Fibroblast of lung (primary cell): Measurements from ENCODE around the gene EIF4EBP2. TPM values are rescaled to one million over a fixed set of nuclear protein-coding genes. Genes with fewer than 3 reads are reported as not detected.

Experiments used
- DNase-seq, 2 donors: peaks; one replicate each; pipeline versions ENCODE4 v3.0.0 to v3.0.0-alpha.2; 2010; ENCODE audit warnings: low read depth in 2 of 2
- H2AFZ ChIP-seq: 2 replicates; pipeline ENCODE4 v1.5.1; 2012; ENCODE audit warnings: low read length, control low read depth, inconsistent platforms
- H3K27ac ChIP-seq: 2 replicates; pipeline ENCODE4 v1.5.1; 2011; ENCODE audit warnings: low read length, control low read depth; ENCODE audit not compliant: insufficient read depth
- H3K27me3 ChIP-seq: 2 replicates; pipeline ENCODE4 v1.5.1; 2011; ENCODE audit warnings: mild to moderate bottlenecking, low read length; ENCODE audit not compliant: control insufficient read depth, insufficient read depth
- H3K36me3 ChIP-seq: 2 replicates; pipeline ENCODE4 v1.5.1; 2011; ENCODE audit warnings: low read length; ENCODE audit not compliant: control insufficient read depth, insufficient read depth
- H3K4me1 ChIP-seq: 2 replicates; pipeline ENCODE4 v1.5.1; 2011; ENCODE audit warnings: low read length; ENCODE audit not compliant: control insufficient read depth, insufficient read depth; ENCODE audit errors: extremely low read depth
- H3K4me2 ChIP-seq: 2 replicates; pipeline ENCODE4 v1.5.1; 2011; ENCODE audit warnings: low read length, control low read depth; ENCODE audit not compliant: insufficient read depth; ENCODE audit errors: extremely low read depth
- H3K4me3 ChIP-seq, 4 experiments: fragments of 200-600 bp in 1 of 4; sonication (generic) in 1 of 4; replicated peaks in 1 of 4; 2 replicates each; pipeline ENCODE4 v1.5.1; 2011 to 2016; ENCODE audit warnings: low read length in 4 of 4, low read depth in 3 of 4, mild to moderate bottlenecking in 3 of 4, control low read depth in 2 of 4, inconsistent platforms in 1 of 4, mixed read lengths in 1 of 4; ENCODE audit not compliant: insufficient read depth in 1 of 4; ENCODE audit errors: control extremely low read depth in 1 of 4
- H3K79me2 ChIP-seq: 2 replicates; pipeline ENCODE4 v1.5.1; 2012; ENCODE audit warnings: mild to moderate bottlenecking, low read length, inconsistent platforms; ENCODE audit not compliant: control insufficient read depth, insufficient read depth
- H3K9ac ChIP-seq: 2 replicates; pipeline ENCODE4 v1.5.1; 2011; ENCODE audit warnings: mild to moderate bottlenecking, low read length, control low read depth; ENCODE audit not compliant: insufficient read depth
- H3K9me3 ChIP-seq: 2 replicates; pipeline ENCODE4 v1.5.1; 2012; ENCODE audit warnings: low read depth, low read length; ENCODE audit not compliant: control insufficient read depth, insufficient read depth
- H4K20me1 ChIP-seq: 2 replicates; pipeline ENCODE4 v1.5.1; 2011; ENCODE audit warnings: low read length; ENCODE audit not compliant: control insufficient read depth, insufficient read depth; ENCODE audit errors: extremely low read depth
- CTCF ChIP-seq, 2 donors: IDR thresholded peaks in 1 of 2; conservative IDR thresholded peaks in 1 of 2; 1 replicate in 1 of 2; 2 replicates in 1 of 2; pipeline ENCODE4 v1.5.1; 2011 to 2012; ENCODE audit warnings: low read length in 2 of 2, control low read depth in 1 of 2, inconsistent platforms in 1 of 2, low read depth in 1 of 2, mild to moderate bottlenecking in 1 of 2
- EZH2 ChIP-seq: IDR thresholded peaks from 2 replicates; pipeline ENCODE4 v1.5.1; 2012; ENCODE audit warnings: low read length, control low read depth, mild to moderate bottlenecking; ENCODE audit errors: missing control alignments
- polyA plus RNA-seq, 2 donors: library from polyadenylated mRNA; depleted of rRNA in 1 of 2; stranded (reverse) in 1 of 2; unstranded in 1 of 2; fragments of >200 nt; gene quantifications; 2 replicates each; pipeline ENCODE4 v1.2.1, GENCODE V29; 2011 to 2012; ENCODE audit warnings: missing spikeins in 1 of 2
- total RNA-seq: library from RNA; depleted of rRNA; stranded (reverse); fragments of >200 nt; gene quantifications from 2 replicates; pipeline ENCODE4 v1.2.1, GENCODE V29; 2014

EIF4EBP2 gene
- total and polyA plus RNA-seq, 2 donors (not counting 1 experiment from before 2014, with no cell fraction given), result 18.0 to 44.9 TPM

DNA sequence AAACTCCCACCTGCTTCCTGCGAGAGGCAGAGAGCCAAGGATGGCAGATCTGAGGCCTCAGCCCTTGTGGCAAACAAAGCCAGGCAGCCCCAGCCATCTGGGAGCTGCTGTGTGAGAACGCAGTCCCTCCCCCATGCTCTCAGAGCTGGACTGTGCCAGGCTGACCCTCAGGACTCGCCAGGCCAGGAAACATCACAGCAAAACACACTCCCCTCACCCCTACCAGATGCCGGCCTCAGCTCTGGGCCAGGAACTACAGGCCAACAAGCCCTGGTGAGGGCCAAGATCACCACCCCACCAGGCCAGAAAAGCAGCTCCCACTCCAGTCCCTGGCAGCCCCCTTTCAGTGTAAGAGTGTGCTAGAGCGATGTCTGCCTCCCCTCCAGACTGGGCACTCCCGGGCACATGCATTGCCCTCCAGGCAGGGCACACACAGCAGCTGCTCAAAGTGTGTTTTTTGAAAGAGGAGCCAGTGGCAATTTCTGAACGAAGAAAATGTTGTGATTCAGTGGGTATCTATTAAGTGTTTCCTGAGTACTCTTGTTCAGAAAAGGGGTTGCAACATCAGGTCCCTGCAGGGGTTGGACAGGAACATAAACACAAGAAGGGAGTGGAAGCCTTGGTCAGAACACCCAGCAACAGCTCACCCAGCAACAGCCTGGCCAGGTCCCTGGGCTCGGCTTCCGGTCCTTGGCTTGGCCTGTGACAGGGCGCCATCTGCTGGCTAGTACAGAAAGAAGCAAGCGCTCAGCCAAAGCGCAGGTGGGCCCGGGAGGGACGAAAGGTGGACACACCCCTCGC is 39.8 kb upstream of the EIF4EBP2 start:
- TF ChIP-seq CTCF (conservative IDR thresholded peaks at IDR 0.05 in 1 of 2, IDR thresholded peaks at IDR 0.05 in 1 of 2; ENCODE audit: low read depth in 1 of 2, low read length in 2 of 2) (peak; percentile 80 to 86), EZH2 (no peak)
- Histone ChIP-seq H3K27ac (peak overlapping the region; percentile 80), H3K4me2 (peak overlapping the region; percentile 76), H3K4me1 (peaks cover 15% of the 10 kb centered on the region), H3K4me3 (peak overlapping the region in 1 of 4 experiments; percentile 32), H4K20me1 (no peaks in the 10 kb centered on the region), H3K9ac (peak overlapping the region; percentile 25), H3K79me2 (no peaks in the 10 kb centered on the region), H3K36me3 (no peaks in the 10 kb centered on the region), H3K9me3 (no peaks in the 10 kb centered on the region), H2AFZ (peak overlapping the region; percentile 30), H3K27me3 (no peaks in the 10 kb centered on the region)
- DNase-seq, result peak; percentile 90 to 100

DNA sequence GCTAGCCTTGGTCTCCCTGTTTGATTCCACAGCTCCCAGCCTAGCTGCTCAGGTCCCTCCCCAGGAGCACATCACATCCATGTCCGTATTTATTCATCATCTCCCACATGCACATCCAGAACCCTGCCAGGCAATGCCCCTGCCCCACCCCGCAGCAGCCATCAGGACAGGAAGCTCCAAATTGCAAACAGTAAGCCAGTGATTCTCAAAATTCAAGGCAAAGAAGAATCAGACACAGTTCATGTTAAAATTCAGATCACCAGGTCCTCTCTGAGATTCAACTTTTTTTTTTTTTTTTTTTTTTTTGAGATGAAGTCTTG is 39.2 kb upstream of the EIF4EBP2 start:
- no peak overlapping the region for H2AFZ ChIP-seq
- no peak overlapping the region for H3K4me3 ChIP-seq

More for the DNA sequence above, 39.2 kb upstream of the EIF4EBP2 start:
- no peak overlapping the region for H3K27ac ChIP-seq
- no peaks in the 10 kb centered on the region for H3K9me3 ChIP-seq
- no peak overlapping the region for H3K4me2 ChIP-seq
- no peaks in the 10 kb centered on the region for H3K79me2 ChIP-seq
- H3K4me1 ChIP-seq, result peaks cover 15% of the 10 kb centered on the region
- no peaks in the 10 kb centered on the region for H4K20me1 ChIP-seq
- no peak for DNase-seq
- TF ChIP-seq EZH2, result no peak
- no peak for TF ChIP-seq CTCF (conservative IDR thresholded peaks at IDR 0.05 in 1 of 2, IDR thresholded peaks at IDR 0.05 in 1 of 2; ENCODE audit: low read depth in 1 of 2, low read length in 2 of 2)
- H3K9ac ChIP-seq, result no peak overlapping the region
- no peaks in the 10 kb centered on the region for H3K36me3 ChIP-seq
- H3K27me3 ChIP-seq, result no peaks in the 10 kb centered on the region
